Effector memory CD4-positive, alpha-beta T cell (primary cell): ENCODE results near the gene ERVFRD-1.

Experiments
- DNase-seq, 3 donors: peaks; one replicate each; pipeline ENCODE4 v3.0.0-alpha.2; 2020
- H3K27ac ChIP-seq: 2 replicates; pipeline ENCODE4 v1.7.0; 2013; ENCODE audit warnings: mild to moderate bottlenecking, low read length, moderate library complexity; ENCODE audit not compliant: insufficient read depth, poor library complexity, severe bottlenecking
- H3K27me3 ChIP-seq: replicated peaks from 2 replicates; pipeline ENCODE4 v1.7.0; 2013; ENCODE audit warnings: mild to moderate bottlenecking, low read length; ENCODE audit not compliant: insufficient read depth, control insufficient read depth, poor library complexity, severe bottlenecking
- H3K36me3 ChIP-seq: 2 replicates; pipeline ENCODE4 v1.7.0; 2013; ENCODE audit warnings: mild to moderate bottlenecking, low read length, moderate library complexity; ENCODE audit not compliant: control insufficient read depth, insufficient read depth
- H3K4me1 ChIP-seq: 2 replicates; pipeline ENCODE4 v1.7.0; 2013; ENCODE audit warnings: low read length, mild to moderate bottlenecking; ENCODE audit not compliant: control insufficient read depth, insufficient read depth, poor library complexity, severe bottlenecking
- H3K4me3 ChIP-seq: 2 replicates; pipeline ENCODE4 v1.7.0; 2013; ENCODE audit warnings: low read length, low read depth, mild to moderate bottlenecking; ENCODE audit not compliant: insufficient read depth, poor library complexity, severe bottlenecking
- H3K9me3 ChIP-seq: 2 replicates; pipeline ENCODE4 v1.7.0; 2013; ENCODE audit warnings: mild to moderate bottlenecking, low read length, moderate library complexity; ENCODE audit not compliant: control insufficient read depth

ERVFRD-1 gene

DNA sequence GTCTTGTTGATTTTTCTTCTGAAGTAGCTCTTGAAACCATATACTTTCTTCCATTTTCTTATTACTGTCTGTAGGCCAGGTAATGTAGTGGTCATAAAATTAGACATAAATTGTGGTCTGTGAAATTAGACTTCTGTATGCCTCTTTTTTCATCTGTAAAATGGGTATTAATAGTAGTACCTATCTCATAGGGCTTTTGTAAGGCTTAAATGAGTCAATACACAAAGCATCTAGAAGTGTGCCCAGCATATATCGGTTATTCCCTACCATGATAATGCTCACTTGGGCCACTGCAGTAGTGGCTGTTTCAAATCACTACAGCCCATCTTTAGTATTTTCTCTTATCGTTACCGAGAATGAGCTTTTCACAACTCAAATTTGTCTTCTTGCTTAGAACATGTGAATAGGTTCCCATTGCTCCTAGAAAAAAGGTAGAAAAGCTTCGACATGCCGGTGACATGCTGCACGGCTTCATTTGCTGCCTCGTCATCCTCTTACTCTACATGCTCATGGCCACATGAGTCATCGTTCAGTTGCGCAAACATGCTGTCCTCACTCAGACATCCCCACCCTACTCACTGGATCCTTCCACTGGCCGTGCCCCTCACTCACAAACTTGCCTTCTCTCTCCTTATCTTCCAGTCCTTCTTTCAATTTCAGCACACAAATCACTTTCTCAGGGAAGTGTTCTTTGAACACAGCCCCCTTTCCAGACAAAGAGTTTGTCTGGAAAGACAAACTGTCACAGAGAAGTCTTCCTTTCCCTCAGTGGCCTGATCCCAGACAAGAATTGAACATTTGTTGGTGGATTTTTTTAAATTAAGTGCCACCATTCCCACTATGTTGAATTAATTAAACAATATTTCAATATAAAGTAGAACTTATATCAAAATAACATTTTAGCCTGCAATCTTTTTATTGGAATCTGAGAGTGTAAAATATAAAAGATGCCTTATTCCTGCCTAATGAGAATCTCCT, 32.2 kb upstream of the ERVFRD-1 start:
- no peaks in the 10 kb centered on the region for H3K36me3 ChIP-seq
- no peak overlapping the region for H3K4me3 ChIP-seq
- no peaks in the 10 kb centered on the region for H3K4me1 ChIP-seq
- DNase-seq = no peak
- H3K27ac ChIP-seq = no peak overlapping the region
- H3K27me3 ChIP-seq = no peaks in the 10 kb centered on the region
- no peaks in the 10 kb centered on the region for H3K9me3 ChIP-seq

DNA sequence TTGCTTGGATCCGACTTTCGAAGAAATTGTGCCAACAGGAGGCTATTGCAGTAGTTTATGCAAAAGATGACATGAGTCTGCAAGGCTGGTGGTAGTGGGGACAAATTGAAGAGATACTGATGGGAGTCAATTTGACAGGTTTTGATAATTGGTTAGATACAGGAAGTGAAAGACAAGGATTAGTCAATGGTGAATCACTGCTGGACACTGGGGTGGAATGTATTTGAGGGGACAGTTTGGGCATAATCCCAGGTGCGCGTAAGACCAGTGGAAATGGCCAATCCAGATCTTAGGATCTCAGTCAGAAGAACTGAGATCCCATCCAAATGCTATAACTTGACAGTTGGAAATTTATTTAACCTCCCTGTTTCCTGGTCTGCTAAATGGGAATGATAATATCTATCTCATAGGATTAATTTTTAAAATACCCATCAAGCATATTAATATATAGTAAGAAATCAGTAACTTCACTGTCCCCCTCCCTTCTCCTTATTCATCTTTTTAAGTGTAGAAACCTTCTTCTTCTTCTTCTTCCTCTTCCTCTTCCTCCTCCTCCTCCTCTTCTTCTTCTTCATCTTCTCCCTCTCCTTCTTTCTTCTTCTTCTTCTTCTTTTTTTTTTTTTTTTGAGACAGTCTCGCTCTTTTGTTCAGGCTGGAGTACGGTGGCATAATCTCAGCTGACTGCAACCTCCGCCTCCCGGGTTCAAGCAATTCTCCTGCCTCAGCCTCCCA, 30.9 kb upstream of the ERVFRD-1 start:
- H3K27ac ChIP-seq = no peak overlapping the region
- no peaks in the 10 kb centered on the region for H3K27me3 ChIP-seq
- no peak overlapping the region for H3K4me3 ChIP-seq
- H3K4me1 ChIP-seq = no peaks in the 10 kb centered on the region
- no peaks in the 10 kb centered on the region for H3K36me3 ChIP-seq
- H3K9me3 ChIP-seq = no peaks in the 10 kb centered on the region
- DNase-seq = no peak

GRCh38 chr6:11141295-11141694, 29.8 kb upstream of the ERVFRD-1 start:
- Histone ChIP-seq H3K9me3 (no peaks in the 10 kb centered on the region), H3K36me3 (no peaks in the 10 kb centered on the region), H3K4me1 (no peaks in the 10 kb centered on the region), H3K27me3 (no peaks in the 10 kb centered on the region), H3K4me3 (no peak overlapping the region), H3K27ac (no peak overlapping the region)
- DNase-seq = no peak

GRCh38 chr6:11140056-11140455, 28.5 kb upstream of the ERVFRD-1 start:
- Histone ChIP-seq H3K4me3 (no peak overlapping the region), H3K27me3 (no peaks in the 10 kb centered on the region), H3K9me3 (no peaks in the 10 kb centered on the region), H3K27ac (no peak overlapping the region), H3K4me1 (no peaks in the 10 kb centered on the region), H3K36me3 (peaks cover 5% of the 10 kb centered on the region)
- DNase-seq = no peak

GRCh38 chr6:11139051-11139960, 27.8 kb upstream of the ERVFRD-1 start:
- no peak for DNase-seq
- Histone ChIP-seq H3K36me3 (peaks cover 11% of the 10 kb centered on the region), H3K27ac (no peak overlapping the region), H3K4me3 (no peak overlapping the region), H3K4me1 (no peaks in the 10 kb centered on the region), H3K9me3 (no peaks in the 10 kb centered on the region), H3K27me3 (no peaks in the 10 kb centered on the region)

DNA sequence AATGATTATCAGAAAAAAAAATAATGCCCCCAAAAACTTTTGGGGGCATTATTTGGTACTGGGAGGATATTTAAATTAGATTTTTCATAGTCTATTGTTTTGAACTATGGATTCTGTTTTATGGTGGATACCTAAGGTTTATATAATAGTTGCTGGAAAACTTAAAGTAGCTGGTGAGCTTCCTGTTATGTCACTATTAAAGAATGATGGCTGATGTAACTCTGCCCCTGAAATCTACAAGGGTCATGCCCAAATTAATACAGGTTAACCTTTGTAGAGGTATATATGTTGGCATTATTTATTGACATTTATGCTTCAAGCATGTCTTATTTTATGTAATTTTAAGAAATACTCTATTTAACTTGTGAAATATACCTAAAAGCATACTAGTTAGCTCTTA, 25.3 kb upstream of the ERVFRD-1 start:
- no peak for DNase-seq
- H3K27me3 ChIP-seq = no peaks in the 10 kb centered on the region
- H3K4me3 ChIP-seq = no peak overlapping the region
- H3K4me1 ChIP-seq = no peaks in the 10 kb centered on the region
- H3K27ac ChIP-seq = no peak overlapping the region
- H3K36me3 ChIP-seq = peaks cover 12% of the 10 kb centered on the region
- no peaks in the 10 kb centered on the region for H3K9me3 ChIP-seq

DNA sequence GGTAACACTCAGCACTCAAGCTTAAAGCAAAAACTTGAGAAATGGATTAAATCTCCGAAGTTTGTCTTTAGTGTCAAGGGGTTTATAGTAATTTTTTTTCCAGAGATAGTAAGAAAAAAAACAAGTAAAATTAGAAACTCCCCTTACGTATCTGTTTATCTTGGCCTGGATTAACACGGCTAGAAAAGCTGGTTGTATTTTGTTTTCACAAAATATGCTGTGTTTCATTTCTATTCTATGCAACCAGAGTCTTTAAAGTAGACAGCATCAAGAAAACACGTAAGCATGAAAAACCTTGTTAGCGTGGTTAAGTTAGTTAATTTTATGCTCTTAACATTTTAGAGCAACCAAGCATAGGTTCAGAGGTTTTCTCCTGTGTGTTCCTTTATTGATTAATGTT, 21.8 kb upstream of the ERVFRD-1 start:
- H3K4me1 ChIP-seq = no peaks in the 10 kb centered on the region
- H3K27me3 ChIP-seq = no peaks in the 10 kb centered on the region
- no peak for DNase-seq
- no peak overlapping the region for H3K27ac ChIP-seq
- H3K4me3 ChIP-seq = no peak overlapping the region
- H3K9me3 ChIP-seq = no peaks in the 10 kb centered on the region
- H3K36me3 ChIP-seq = peaks cover 12% of the 10 kb centered on the region

GRCh38 chr6:11132194-11132888, 20.8 kb upstream of the ERVFRD-1 start:
- Histone ChIP-seq H3K27me3 (no peaks in the 10 kb centered on the region), H3K36me3 (peaks cover 12% of the 10 kb centered on the region), H3K4me3 (no peak overlapping the region), H3K4me1 (no peaks in the 10 kb centered on the region), H3K9me3 (no peaks in the 10 kb centered on the region), H3K27ac (no peak overlapping the region)
- no peak for DNase-seq

- Histone ChIP-seq H3K4me1 (no peaks in the 10 kb centered on the region), H3K9me3 (no peaks in the 10 kb centered on the region), H3K36me3 (peaks cover 8% of the 10 kb centered on the region), H3K27ac (no peak overlapping the region), H3K27me3 (no peaks in the 10 kb centered on the region), H3K4me3 (no peak overlapping the region)
- no peak for DNase-seq
Observed at GRCh38 chr6:11130605-11131004, 19.1 kb upstream of the ERVFRD-1 start.
